GM12878 (cell line): ENCODE results near the gene DDX39B. TPM values are rescaled to one million over a fixed set of nuclear protein-coding genes. Genes with fewer than 3 reads are reported as not detected.

Experiments
- ATAC-seq: fragments of 200-7000 bp; cut with Tn5 transposase; 3 replicates; pipeline ENCODE4 v1.9.1; 2020; ENCODE audit warnings: mild to moderate bottlenecking, moderate library complexity
- BruUV-seq: library from RNA; stranded (reverse); fragments of 400-500 nt; replicated peaks from 2 replicates; lab custom pipeline; 2021; lab: Mats Ljungman, UMichigan
- CTCF ChIA-PET: fragments of 300-600 bp; sonication (Branson Sonifier 250); formaldehyde crosslinking; extraction: SDS; loops from one replicate; lab custom pipeline; 2021; ENCODE audit warnings: inconsistent platforms; lab: Yijun Ruan, JAX
- POLR2A ChIA-PET: fragments of 350-600 bp; formaldehyde crosslinking; extraction: SDS; loops from one replicate; lab custom pipeline; 2021; ENCODE audit warnings: inconsistent platforms; lab: Charles Lee
- RAD21 ChIA-PET: fragments of 300-600 bp; sonication (Branson Sonifier 250); formaldehyde crosslinking; loops from one replicate; lab custom pipeline; 2023; ENCODE audit warnings: antibody characterized with exemption; ENCODE audit not compliant: unreplicated experiment; lab: Charles Lee
- SMC1A ChIA-PET: fragments of 300-600 bp; sonication (Branson Sonifier 250); formaldehyde crosslinking; loops from one replicate; lab custom pipeline; 2023; ENCODE audit not compliant: unreplicated experiment, uncharacterized antibody; lab: Charles Lee
- DNase-seq: peaks from one replicate; pipeline ENCODE4 v3.0.0-alpha.2; 2011; ENCODE audit warnings: low read depth, low spot score
- FAIRE-seq: peaks from 3 replicates; lab custom pipeline; 2011; peaks lifted over from hg19 to GRCh38; lab: Jason Lieb, UNC
- H2AFZ ChIP-seq: 2 replicates; pipeline ENCODE4 v1.6.0; 2011; ENCODE audit warnings: low read depth, low read length, control low read depth; ENCODE audit not compliant: control insufficient read depth
- H3K27ac ChIP-seq: 2 replicates; pipeline ENCODE4 v1.5.1; 2011; ENCODE audit warnings: control low read depth; ENCODE audit not compliant: control insufficient read depth, insufficient read depth
- H3K27me3 ChIP-seq, 2 experiments: replicated peaks in 1 of 2; 2 replicates each; pipeline versions ENCODE4 v1.6.0 to v1.6.1; 2011; ENCODE audit warnings: low read length in 1 of 2; ENCODE audit not compliant: control insufficient read depth in 2 of 2, insufficient read depth in 2 of 2
- H3K36me3 ChIP-seq, 2 experiments: 2 replicates each; pipeline ENCODE4 v1.5.1; 2011; ENCODE audit warnings: low read length in 1 of 2; ENCODE audit not compliant: control insufficient read depth in 2 of 2, insufficient read depth in 2 of 2
- H3K4me1 ChIP-seq: 2 replicates; pipeline ENCODE4 v1.6.1; 2011; ENCODE audit warnings: mild to moderate bottlenecking, low read length, moderate library complexity, mixed read lengths; ENCODE audit not compliant: control insufficient read depth, insufficient read depth
- H3K4me2 ChIP-seq: 2 replicates; pipeline ENCODE4 v1.6.0; 2011; ENCODE audit warnings: control low read depth; ENCODE audit not compliant: control insufficient read depth, insufficient read depth
- H3K4me3 ChIP-seq: fragments of 200-600 bp; sonication (generic); 2 replicates; pipeline ENCODE4 v1.5.1; 2016
- H3K79me2 ChIP-seq: 2 replicates; pipeline ENCODE4 v1.6.0; 2011; ENCODE audit warnings: low read length; ENCODE audit not compliant: control insufficient read depth, insufficient read depth
- H3K9ac ChIP-seq: 2 replicates; pipeline ENCODE4 v1.8.0; 2011; ENCODE audit warnings: low read length, control low read depth, mixed read lengths; ENCODE audit not compliant: control insufficient read depth, insufficient read depth
- H3K9me3 ChIP-seq: replicated peaks from 3 replicates; pipeline ENCODE4 v1.5.1; 2011; ENCODE audit warnings: mild to moderate bottlenecking, low read length; ENCODE audit not compliant: control insufficient read depth, insufficient read depth
- H4K20me1 ChIP-seq: 2 replicates; pipeline ENCODE4 v1.6.0; 2011; ENCODE audit not compliant: control insufficient read depth, insufficient read depth
- E4F1 ChIP-seq: fragments of 450-650 bp; IDR thresholded peaks from 2 replicates; pipeline ENCODE4 v1.6.1; 2018; ENCODE audit warnings: borderline replicate concordance, mild to moderate bottlenecking; ENCODE audit not compliant: partially characterized antibody
- IRF5 ChIP-seq: fragments of 450-650 bp; IDR thresholded peaks from 2 replicates; pipeline ENCODE4 v1.6.1; 2017; ENCODE audit warnings: borderline replicate concordance
- KDM1A ChIP-seq: fragments of 200-600 bp; sonication (generic); IDR thresholded peaks from 2 replicates; pipeline ENCODE4 v1.6.1; 2016; ENCODE audit warnings: borderline replicate concordance
- SP1 ChIP-seq: IDR thresholded peaks from one replicate; pipeline ENCODE4 v1.6.1; 2011; ENCODE audit warnings: low read depth, low read length
- TBL1XR1 ChIP-seq: IDR thresholded peaks from 2 replicates; pipeline ENCODE4 v1.6.1; 2012; ENCODE audit warnings: low read depth, low read length, improper control_type of control experiment
- TCF7 ChIP-seq: IDR thresholded peaks from 2 replicates; pipeline ENCODE4 v1.6.1; 2014; ENCODE audit warnings: antibody characterized with exemption, borderline replicate concordance
- ZBTB11 ChIP-seq: fragments of 450-650 bp; formaldehyde crosslinking; IDR thresholded peaks from 2 replicates; pipeline ENCODE4 v1.5.0; 2022; ENCODE audit warnings: mild to moderate bottlenecking, missing genetic modification characterization
- ZNF384 ChIP-seq: IDR thresholded peaks from 2 replicates; pipeline ENCODE4 v1.6.1; 2012; ENCODE audit warnings: low read depth, mild to moderate bottlenecking, low read length, improper control_type of control experiment, borderline replicate concordance
- WGBS: methylation state at CpG from one replicate; pipeline ENCODE4 v1.1.6; 2016; ENCODE audit warnings: low lambda C conversion rate; ENCODE audit not compliant: insufficient replicate concordance, insufficient coverage; ENCODE audit errors: missing lambda C conversion rate; 5-methylcytosine and 5-hydroxymethylcytosine counted together
- in situ Hi-C: fragments of 300-500 bp; cut with MboI; formaldehyde crosslinking; loops from 9 replicates; pipeline ENCODE4 v1.14.3; 2018; ENCODE audit warnings: mixed read lengths
- intact Hi-C: fragments of 100-400 bp; cut with micrococcal nuclease; formaldehyde crosslinking; loops from one replicate; pipeline ENCODE4 v1.14.2; 2022; ENCODE audit not compliant: unreplicated experiment
- polyA plus RNA-seq, 11 experiments: library from polyadenylated mRNA; depleted of rRNA in 4 of 11; unstranded in 6 of 11; stranded (reverse) in 5 of 11; fragments of >200 nt; fragmentation: Nextera tagmentation in 4 of 11; fragmentation: Illumina TruSeq in 1 of 11; extraction: Ambion mirVana in 4 of 11; extraction: Trizol in 1 of 11; gene quantifications; 1 replicate in 1 of 11; 2 replicates in 10 of 11; pipeline versions ENCODE4 v1.2.1 to v1.2.3, GENCODE V29; 2011 to 2016; ENCODE audit warnings: inconsistent platforms in 2 of 11, missing spikeins in 2 of 11, low read depth in 1 of 11
- total RNA-seq, 4 experiments: library from RNA; depleted of rRNA in 3 of 4; stranded (reverse); fragments of >200 nt in 3 of 4; fragmentation: Illumina TruSeq in 1 of 4; extraction: Trizol in 1 of 4; gene quantifications; 2 replicates each; pipeline versions ENCODE4 v1.2.1 to v1.2.3, GENCODE V29; 2013 to 2021

The DDX39B gene
- total and polyA plus RNA-seq, 10 of the 15 experiments (the other 5 are each of a cell fraction or from before 2014, with no cell fraction given), result 271 to 661 (median 330) TPM

- Histone ChIP-seq H2AFZ (no peak overlapping the region), H3K79me2 (peaks cover 72% of the 10 kb centered on the region), H3K27ac (peak overlapping the region; percentile 65), H3K9ac (peak overlapping the region; percentile 78), H3K27me3 (no peaks in the 10 kb centered on the region), H4K20me1 (no peaks in the 10 kb centered on the region), H3K4me3 (peak overlapping the region; percentile 76), H3K9me3 (no peaks in the 10 kb centered on the region), H3K4me1 (0 out of 2 replicates have a peak, but pooled peaks cover 2% of the 10 kb centered on the region), H3K4me2 (peak overlapping the region; percentile 72), H3K36me3 (no peaks in the 10 kb centered on the region; a peak in 1 of 4 replicates)
- TF ChIP-seq SP1 (no peak), ZNF384 (no peak), TBL1XR1 (no peak), TCF7 (no peak), ZBTB11 (no peak), IRF5 (no peak), E4F1 (no peak), KDM1A (no peak)
- no peak for DNase-seq
- intact Hi-C loops, result loop anchor here (2.0 to 5.0 kb wide), 2 partner anchors 103 to 122 kb away; partner anchors contain the start of gene AIF1
- SMC1A ChIA-PET, result interaction anchor here (1.0 to 6.5 kb wide), 7 partner anchors 45 to 104 kb away, joined by 3 to 63 read pairs (median 7); partner anchors contain the start of genes ATP6V1G2 and DDX39B
- POLR2A ChIA-PET, result interaction anchor here (0.6 to 4.8 kb wide), 13 partner anchors 33 to 165 kb away, joined by 3 to 56 read pairs (median 5); partner anchors contain the start of genes AIF1, ATP6V1G2, C6orf47 and DDX39B
- in situ Hi-C loops, result no loop called here
- BruUV-seq, result TSS peak; percentile 66
- CTCF ChIA-PET, result interaction anchor here (0.8 to 7.0 kb wide), 15 partner anchors 27 to 881 kb away, joined by 3 to 100 read pairs (median 4); partner anchors contain the start of genes ATP6V1G2, BAG6, DDX39B and MCCD1
- 8% methylated on average over 2 of the region's 2 CpGs for WGBS
- ATAC-seq, result no peak
- FAIRE-seq, result no peak
- RAD21 ChIA-PET, result interaction anchor here (0.6 to 6.4 kb wide), 11 partner anchors 45 to 144 kb away, joined by 3 to 72 read pairs (median 5); partner anchors contain the start of genes ATP6V1G2, DDX39B, NCR3 and NFKBIL1
These were observed 46.2 kb downstream of the DDX39B start for GRCh38 chr6:31495580-31495979.
